A549 treated with RU486 at 1 μM for 4 hours (cell line): ENCODE measurements around the gene ACE2. TPM values are rescaled to one million over a fixed set of nuclear protein-coding genes. Genes with fewer than 3 reads are reported as not detected.

ENCODE experiments used
- total RNA-seq: library from RNA; stranded (reverse); fragments of 200-300 nt; extraction: Qiagen RNA extraction; gene quantifications from 5 replicates; pipeline ENCODE4 v1.2.3, GENCODE V29; 2022; ENCODE audit warnings: low read depth

ACE2 gene
- not detected in 5 replicates for total RNA-seq

GRCh38 chrX:15600745-15601144 is at the start of gene ACE2:
Gene ACE2, minus strand, starts transcription at chrX:15600960. Its CDS starts 49 bp downstream, at chrX:15600911.

Other genes starting within 250 kb of the ACE2 start
- 0.16 to 0.39 TPM (median 0.23 TPM) in 5 replicates for gene VEGFD, start 216.5 kb downstream of the ACE2 start, total RNA-seq
- gene PIR, start 107.6 kb downstream of the ACE2 start, total RNA-seq: 49.7 to 57.9 TPM (median 56.2 TPM) in 5 replicates
- gene BMX, start 100.2 kb downstream of the ACE2 start, total RNA-seq: not detected in 5 replicates
- 0.66 to 0.90 TPM (median 0.75 TPM) in 5 replicates for gene CLTRN, start 63.8 kb upstream of the ACE2 start, total RNA-seq
- gene CA5B, start 137.3 kb upstream of the ACE2 start, total RNA-seq: 2.3 to 2.9 TPM (median 2.6 TPM) in 5 replicates
- gene ZRSR2, start 189.5 kb upstream of the ACE2 start, total RNA-seq: 9.8 to 13.3 TPM (median 11.3 TPM) in 5 replicates